Sigmoid colon (tissue), 4 donors: Measurements from ENCODE around the gene SELENON.

Source experiments
- POLR2A ChIP-seq, 2 donors: fragments of 450-650 bp; IDR thresholded peaks; one replicate each; pipeline ENCODE4 v1.6.1; 2016; ENCODE audit warnings: antibody characterized with exemption in 2 of 2, mild to moderate bottlenecking in 2 of 2, moderate library complexity in 2 of 2
- POLR2AphosphoS5 ChIP-seq, 4 donors: sonication (generic); formaldehyde crosslinking; IDR thresholded peaks; one replicate each; pipeline ENCODE4 v1.6.1; 2017; ENCODE audit warnings: antibody characterized with exemption in 4 of 4

- TF ChIP-seq POLR2AphosphoS5 (IDR thresholded peaks at IDR 0.05) (no peak), POLR2A (IDR thresholded peaks at IDR 0.05) (no peak)
Measured at GRCh38 chr1:25811384-25812082, 11.5 kb downstream of the SELENON start.
